ENCODE data around the gene MYRFL.

DNA sequence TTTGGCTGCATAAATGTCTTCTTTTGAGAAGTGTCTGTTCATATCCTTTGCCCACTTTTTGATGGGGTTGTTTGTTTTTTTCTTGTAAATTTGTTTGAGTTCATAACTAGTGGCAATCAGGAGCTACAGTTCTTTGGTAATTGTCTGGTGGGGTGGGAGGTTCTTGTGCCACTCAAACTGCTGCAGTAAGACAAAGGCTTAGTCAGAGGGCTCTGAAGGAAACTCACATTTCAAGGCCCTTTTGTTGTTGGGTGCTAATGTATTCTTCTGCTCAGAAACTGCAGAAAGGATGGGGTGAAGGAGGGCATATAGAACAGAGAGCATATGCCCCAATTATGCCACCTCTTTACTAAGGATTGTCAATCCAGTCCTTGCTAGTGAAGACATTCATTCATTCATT, 21.9 kb downstream of the MYRFL start:
- TF ChIP-seq, protein P1, sequence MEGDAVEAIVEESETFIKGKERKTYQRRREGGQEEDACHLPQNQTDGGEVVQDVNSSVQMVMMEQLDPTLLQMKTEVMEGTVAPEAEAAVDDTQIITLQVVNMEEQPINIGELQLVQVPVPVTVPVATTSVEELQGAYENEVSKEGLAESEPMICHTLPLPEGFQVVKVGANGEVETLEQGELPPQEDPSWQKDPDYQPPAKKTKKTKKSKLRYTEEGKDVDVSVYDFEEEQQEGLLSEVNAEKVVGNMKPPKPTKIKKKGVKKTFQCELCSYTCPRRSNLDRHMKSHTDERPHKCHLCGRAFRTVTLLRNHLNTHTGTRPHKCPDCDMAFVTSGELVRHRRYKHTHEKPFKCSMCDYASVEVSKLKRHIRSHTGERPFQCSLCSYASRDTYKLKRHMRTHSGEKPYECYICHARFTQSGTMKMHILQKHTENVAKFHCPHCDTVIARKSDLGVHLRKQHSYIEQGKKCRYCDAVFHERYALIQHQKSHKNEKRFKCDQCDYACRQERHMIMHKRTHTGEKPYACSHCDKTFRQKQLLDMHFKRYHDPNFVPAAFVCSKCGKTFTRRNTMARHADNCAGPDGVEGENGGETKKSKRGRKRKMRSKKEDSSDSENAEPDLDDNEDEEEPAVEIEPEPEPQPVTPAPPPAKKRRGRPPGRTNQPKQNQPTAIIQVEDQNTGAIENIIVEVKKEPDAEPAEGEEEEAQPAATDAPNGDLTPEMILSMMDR (IDR thresholded peaks at IDR 0.05 in 8 of 11, conservative IDR thresholded peaks at IDR 0.05 in 3 of 11): no peak
- TF ChIP-seq POLR2A (IDR thresholded peaks at IDR 0.05): no peak

All from spleen (tissue), 7 donors.